Caco-2 (cell line): Measurements from ENCODE around the gene OR13F1. TPM values are rescaled to one million over a fixed set of nuclear protein-coding genes. Genes with fewer than 3 reads are reported as not detected.

Source experiments
- BruUV-seq: library from RNA; stranded (reverse); fragments of 400-500 nt; replicated peaks from 2 replicates; lab custom pipeline; 2021; lab: Mats Ljungman, UMichigan
- CTCF ChIA-PET: fragments of 300-600 bp; sonication (Branson Sonifier 250); formaldehyde crosslinking; loops from one replicate; lab custom pipeline; 2022; ENCODE audit warnings: antibody characterized with exemption; lab: Charles Lee
- POLR2A ChIA-PET: fragments of 300-600 bp; sonication (Branson Sonifier 250); formaldehyde crosslinking; loops from one replicate; lab custom pipeline; 2022; ENCODE audit warnings: antibody characterized with exemption; lab: Charles Lee
- DNase-seq, 2 experiments: peaks; one replicate each; pipeline versions ENCODE4 v3.0.0 to v3.0.0-alpha.2; 2020 to 2022
- H3K27me3 ChIP-seq: replicated peaks from 2 replicates; pipeline ENCODE4 v1.6.0; 2011; ENCODE audit warnings: low read length; ENCODE audit not compliant: control insufficient read depth, insufficient read depth
- H3K36me3 ChIP-seq: 2 replicates; pipeline ENCODE4 v1.5.1; 2011; ENCODE audit warnings: low read length; ENCODE audit not compliant: control insufficient read depth, insufficient read depth
- H3K4me1 ChIP-seq: fragments of 250-450 bp; sonication (Bioruptor Pico); 2 replicates; pipeline ENCODE4 v1.5.1; 2020; ENCODE audit warnings: mild to moderate bottlenecking
- H3K4me3 ChIP-seq: 2 replicates; pipeline ENCODE4 v1.5.1; 2011; ENCODE audit warnings: low read depth, mild to moderate bottlenecking, control low read depth, low read length
- H3K9me3 ChIP-seq: fragments of 250-450 bp; sonication (Bioruptor Pico); 2 replicates; pipeline ENCODE4 v1.5.1; 2020; ENCODE audit warnings: mild to moderate bottlenecking, moderate library complexity
- H3K27ac Mint-ChIP-seq: one replicate; pipeline ENCODE4 v1.8.0; 2022; ENCODE audit warnings: mixed read lengths; ENCODE audit not compliant: unreplicated experiment
- H3K27me3 Mint-ChIP-seq: one replicate; pipeline ENCODE4 v1.8.0; 2022; ENCODE audit warnings: mixed read lengths; ENCODE audit not compliant: insufficient read depth, unreplicated experiment
- H3K36me3 Mint-ChIP-seq: one replicate; pipeline ENCODE4 v1.8.0; 2022; ENCODE audit warnings: mild to moderate bottlenecking, mixed read lengths; ENCODE audit not compliant: insufficient read depth, unreplicated experiment
- H3K4me1 Mint-ChIP-seq: one replicate; pipeline ENCODE4 v1.8.0; 2022; ENCODE audit warnings: low read depth, mixed read lengths; ENCODE audit not compliant: unreplicated experiment
- H3K4me3 Mint-ChIP-seq: one replicate; pipeline ENCODE4 v1.8.0; 2022; ENCODE audit warnings: mild to moderate bottlenecking, moderate library complexity, mixed read lengths; ENCODE audit not compliant: unreplicated experiment
- H3K9me3 Mint-ChIP-seq: one replicate; pipeline ENCODE4 v1.8.0; 2022; ENCODE audit warnings: mixed read lengths; ENCODE audit not compliant: unreplicated experiment
- intact Hi-C: fragments of 100-400 bp; cut with micrococcal nuclease; formaldehyde crosslinking; loops from one replicate; pipeline ENCODE4 v1.10.0; 2022; ENCODE audit not compliant: unreplicated experiment
- total RNA-seq: library from RNA; stranded (reverse); gene quantifications from 2 replicates; pipeline ENCODE4 v1.2.3, GENCODE V29; 2022
- TF ChIP-seq, protein P1 (sequence below), 2 experiments: fragments of 200-600 bp in 1 of 2; IDR thresholded peaks; 1 replicate in 1 of 2; 2 replicates in 1 of 2; pipeline versions ENCODE4 v1.5.1 to v1.8.0; 2011 to 2022; ENCODE audit warnings: antibody characterized with exemption in 1 of 2, control low read depth in 1 of 2, inconsistent platforms in 1 of 2, low read depth in 1 of 2, low read length in 1 of 2, mild to moderate bottlenecking in 1 of 2, moderate library complexity in 1 of 2; ENCODE audit not compliant: insufficient read depth in 1 of 2, severe bottlenecking in 1 of 2, unreplicated experiment in 1 of 2

Gene OR13F1
- total RNA-seq, 1 experiment from 2014 or later: not detected

- Histone ChIP-seq H3K27me3 (no peaks in the 10 kb centered on the region), H3K9me3 (no peaks in the 10 kb centered on the region), H3K4me1 (no peaks in the 10 kb centered on the region), H3K36me3 (no peaks in the 10 kb centered on the region), H3K4me3 (no peak overlapping the region)
- BruUV-seq: no TSS peak
- TF ChIP-seq, protein P1, sequence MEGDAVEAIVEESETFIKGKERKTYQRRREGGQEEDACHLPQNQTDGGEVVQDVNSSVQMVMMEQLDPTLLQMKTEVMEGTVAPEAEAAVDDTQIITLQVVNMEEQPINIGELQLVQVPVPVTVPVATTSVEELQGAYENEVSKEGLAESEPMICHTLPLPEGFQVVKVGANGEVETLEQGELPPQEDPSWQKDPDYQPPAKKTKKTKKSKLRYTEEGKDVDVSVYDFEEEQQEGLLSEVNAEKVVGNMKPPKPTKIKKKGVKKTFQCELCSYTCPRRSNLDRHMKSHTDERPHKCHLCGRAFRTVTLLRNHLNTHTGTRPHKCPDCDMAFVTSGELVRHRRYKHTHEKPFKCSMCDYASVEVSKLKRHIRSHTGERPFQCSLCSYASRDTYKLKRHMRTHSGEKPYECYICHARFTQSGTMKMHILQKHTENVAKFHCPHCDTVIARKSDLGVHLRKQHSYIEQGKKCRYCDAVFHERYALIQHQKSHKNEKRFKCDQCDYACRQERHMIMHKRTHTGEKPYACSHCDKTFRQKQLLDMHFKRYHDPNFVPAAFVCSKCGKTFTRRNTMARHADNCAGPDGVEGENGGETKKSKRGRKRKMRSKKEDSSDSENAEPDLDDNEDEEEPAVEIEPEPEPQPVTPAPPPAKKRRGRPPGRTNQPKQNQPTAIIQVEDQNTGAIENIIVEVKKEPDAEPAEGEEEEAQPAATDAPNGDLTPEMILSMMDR (IDR thresholded peaks at IDR 0.05; ENCODE audit: insufficient read depth in 1 of 2, low read depth in 1 of 2, low read length in 1 of 2, severe bottlenecking in 1 of 2, unreplicated experiment in 1 of 2): no peak
- no peaks in the 10 kb centered on the region for H3K4me1 Mint-ChIP-seq
- DNase-seq: no peak
- intact Hi-C loops: loop anchor here (10.0 kb wide), 1 partner anchor 64 kb away; no protein-coding TSS in a partner anchor
- no peaks in the 10 kb centered on the region for H3K9me3 Mint-ChIP-seq
- no peak overlapping the region for H3K4me3 Mint-ChIP-seq
- POLR2A ChIA-PET: no interaction called here
- CTCF ChIA-PET: no interaction called here
- H3K27ac Mint-ChIP-seq: no peak overlapping the region
- no peaks in the 10 kb centered on the region for H3K27me3 Mint-ChIP-seq
- H3K36me3 Mint-ChIP-seq: no peaks in the 10 kb centered on the region
These were observed 35.2 kb downstream of the OR13F1 start for GRCh38 chr9:104539275-104539674.

- no peak overlapping the region for H3K27ac Mint-ChIP-seq
- ChIA-PET CTCF (no interaction called here), POLR2A (no interaction called here)
- TF ChIP-seq, protein P1 (IDR thresholded peaks at IDR 0.05; ENCODE audit: insufficient read depth in 1 of 2, low read depth in 1 of 2, low read length in 1 of 2, severe bottlenecking in 1 of 2, unreplicated experiment in 1 of 2): no peak
- no peak for DNase-seq
- no peaks in the 10 kb centered on the region for H3K4me1 Mint-ChIP-seq
- H3K4me1 ChIP-seq: no peaks in the 10 kb centered on the region
- BruUV-seq: no TSS peak
- no peaks in the 10 kb centered on the region for H3K27me3 Mint-ChIP-seq
- no peak overlapping the region for H3K4me3 Mint-ChIP-seq
- no peaks in the 10 kb centered on the region for H3K9me3 Mint-ChIP-seq
- no peaks in the 10 kb centered on the region for H3K9me3 ChIP-seq
- intact Hi-C loops: no loop called here
- H3K36me3 ChIP-seq: no peaks in the 10 kb centered on the region
- no peaks in the 10 kb centered on the region for H3K36me3 Mint-ChIP-seq
- no peak overlapping the region for H3K4me3 ChIP-seq
- H3K27me3 ChIP-seq: no peaks in the 10 kb centered on the region
These were observed 40.6 kb downstream of the OR13F1 start for GRCh38 chr9:104544644-104545043.

DNA sequence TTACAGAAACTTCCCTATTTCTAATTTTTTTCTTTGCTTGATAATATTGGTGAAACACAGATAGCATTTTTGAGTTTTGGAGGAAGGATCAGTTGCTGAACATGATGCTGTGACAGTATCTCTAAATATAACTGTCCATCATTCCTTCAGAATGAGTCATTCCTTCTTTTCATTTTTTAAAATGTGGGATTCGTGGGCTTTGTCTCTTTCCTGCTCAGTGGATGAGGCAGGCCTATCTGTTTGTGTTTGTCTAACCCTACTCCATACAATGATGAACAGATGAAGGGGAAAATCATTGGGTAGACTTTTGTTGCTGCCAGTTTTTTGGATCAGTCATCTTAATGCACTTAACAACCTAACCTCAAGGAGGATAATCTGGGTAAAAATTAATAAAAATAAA, 49.2 kb downstream of the OR13F1 start:
- Histone ChIP-seq H3K9me3 (no peaks in the 10 kb centered on the region), H3K4me3 (no peak overlapping the region), H3K36me3 (no peaks in the 10 kb centered on the region), H3K4me1 (no peaks in the 10 kb centered on the region), H3K27me3 (no peaks in the 10 kb centered on the region)
- Mint-ChIP-seq H3K27ac (no peak overlapping the region), H3K36me3 (no peaks in the 10 kb centered on the region), H3K4me3 (no peak overlapping the region), H3K9me3 (peaks cover 2% of the 10 kb centered on the region), H3K27me3 (no peaks in the 10 kb centered on the region), H3K4me1 (no peaks in the 10 kb centered on the region)
- CTCF ChIA-PET: no interaction called here
- TF ChIP-seq, protein P1 (IDR thresholded peaks at IDR 0.05; ENCODE audit: insufficient read depth in 1 of 2, low read depth in 1 of 2, low read length in 1 of 2, severe bottlenecking in 1 of 2, unreplicated experiment in 1 of 2): no peak
- POLR2A ChIA-PET: no interaction called here
- DNase-seq: no peak
- intact Hi-C loops: no loop called here
- no TSS peak for BruUV-seq

Other genes starting within 250 kb of the OR13F1 start
- gene OR13C4, start 22.9 kb downstream of the OR13F1 start, total RNA-seq: not detected in 2 replicates
- gene OR13C3, start 32.6 kb downstream of the OR13F1 start, total RNA-seq: not detected in 2 replicates
- not detected in 2 replicates for gene OR13C8, start 64.9 kb downstream of the OR13F1 start, total RNA-seq
- not detected in 2 replicates for gene OR13C5, start 95.2 kb downstream of the OR13F1 start, total RNA-seq
- not detected in 2 replicates for gene OR13C2, start 101.4 kb downstream of the OR13F1 start, total RNA-seq
- not detected in 2 replicates for gene OR13C9, start 113.9 kb downstream of the OR13F1 start, total RNA-seq
- gene OR13D1, start 190.3 kb downstream of the OR13F1 start, total RNA-seq: not detected in 2 replicates
- 15.8 and 19.0 TPM in 2 replicates for gene NIPSNAP3A, start 243.4 kb downstream of the OR13F1 start, total RNA-seq